ENCODE measurements around the gene TIMP4.

GRCh38 chr3:12117473-12117872 is 41.2 kb downstream of the TIMP4 start:
- TF ChIP-seq CTCF (IDR thresholded peaks at IDR 0.05; ENCODE audit: low read depth, low read length, poor library complexity, severe bottlenecking) (no peak), EZH2phosphoT487 (IDR thresholded peaks at IDR 0.05; ENCODE audit: borderline replicate concordance, low read length) (no peak)

Data from DOHH2 (cell line).